GM10266 (cell line): ENCODE data around the gene FBXW8.

Experiments used
- DNase-seq: peaks from one replicate; pipeline ENCODE4 v3.0.0; 2012; ENCODE audit errors: extremely low spot score
- CTCF ChIP-seq: IDR thresholded peaks from 2 replicates; pipeline ENCODE4 v1.5.1; 2012; ENCODE audit warnings: mild to moderate bottlenecking, low read depth; ENCODE audit not compliant: control insufficient read depth, insufficient read depth; ENCODE audit errors: missing control alignments

The FBXW8 gene

DNA sequence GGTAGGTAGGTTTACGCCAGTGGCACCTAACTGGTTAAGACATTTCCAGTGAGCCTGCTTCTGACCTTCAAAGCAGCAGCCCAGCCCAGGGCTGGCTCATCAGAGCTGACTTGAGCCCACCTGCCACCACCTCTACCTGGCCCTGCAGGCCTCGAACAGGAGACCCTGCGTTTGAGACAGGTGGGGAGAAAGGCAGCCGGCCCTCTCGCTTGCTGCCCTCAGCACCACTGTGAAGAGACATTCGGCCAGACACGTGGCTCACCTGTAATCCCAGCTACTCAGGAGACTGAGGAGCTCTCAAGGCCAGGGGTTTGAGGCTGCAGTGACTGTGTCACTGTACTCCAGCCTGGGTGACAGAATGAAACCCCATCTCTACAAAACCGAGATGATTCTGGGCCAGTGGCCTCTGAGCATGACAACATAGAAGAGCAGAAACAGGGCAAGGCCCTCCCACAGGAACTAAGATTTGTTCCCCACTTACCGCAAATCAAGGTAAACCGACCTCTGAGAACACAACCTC lies 114.3 kb downstream of the FBXW8 start:
- DNase-seq, result no peak
- no peak for TF ChIP-seq CTCF

DNA sequence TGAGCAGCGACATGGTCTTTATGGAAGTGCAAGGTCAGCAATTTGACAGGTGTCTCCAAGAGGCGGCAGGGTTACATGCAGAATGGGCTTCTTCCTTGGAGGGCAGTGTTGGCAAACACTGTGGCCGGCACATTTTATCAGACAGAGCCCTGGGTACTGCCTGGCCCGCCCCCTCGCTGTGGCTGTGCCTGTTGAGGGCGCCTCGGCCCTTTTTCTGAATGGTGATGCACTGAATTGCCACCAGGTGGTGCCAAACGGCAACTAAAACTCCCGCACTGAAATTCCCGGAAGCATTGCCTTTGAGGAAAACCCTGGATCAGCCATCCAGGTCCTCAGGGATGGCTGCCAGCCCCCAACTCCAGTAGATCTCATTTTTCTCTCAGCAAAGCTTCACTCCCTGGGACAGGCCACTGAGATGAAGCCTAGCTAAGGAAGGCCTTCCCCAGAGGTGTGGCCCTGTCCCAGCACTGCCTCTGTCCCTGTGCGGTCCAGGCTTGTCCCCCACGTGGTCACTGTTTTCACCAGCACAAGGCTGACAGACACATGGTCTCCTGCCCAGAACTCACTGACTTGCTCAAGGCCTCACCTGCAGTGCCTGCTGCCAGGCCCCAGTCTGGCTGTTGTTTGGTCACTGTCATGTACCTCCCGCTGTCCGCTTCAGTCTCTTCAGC lies 114.9 kb downstream of the FBXW8 start:
- DNase-seq, result peak; percentile 75
- peak; percentile 87 for TF ChIP-seq CTCF

DNA sequence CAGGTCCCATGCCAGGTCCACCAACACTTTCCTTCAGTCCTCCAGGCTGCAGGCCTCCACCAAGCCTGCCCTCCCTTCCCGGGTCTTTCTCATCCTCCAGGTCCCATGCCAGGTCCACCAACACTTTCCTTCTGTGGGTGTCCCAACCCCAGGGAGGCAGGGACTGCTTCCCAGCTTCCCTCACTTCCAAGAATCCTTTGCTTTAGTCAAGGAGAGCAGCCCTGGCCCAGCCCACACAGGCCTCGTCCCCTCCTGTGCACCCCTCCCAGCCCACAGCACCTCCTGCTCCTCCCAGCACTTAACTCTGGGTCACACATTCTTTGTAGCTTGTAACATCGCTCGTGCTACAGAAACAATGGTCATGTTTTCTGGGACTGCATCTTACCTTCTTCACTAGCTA lies 115.6 kb downstream of the FBXW8 start:
- TF ChIP-seq CTCF, result no peak
- DNase-seq, result no peak

GRCh38 chr12:117026921-117027250 lies 116.1 kb downstream of the FBXW8 start:
- DNase-seq, result no peak
- no peak for TF ChIP-seq CTCF

GRCh38 chr12:117027251-117028086 lies 116.7 kb downstream of the FBXW8 start:
- no peak for TF ChIP-seq CTCF
- no peak for DNase-seq

DNA sequence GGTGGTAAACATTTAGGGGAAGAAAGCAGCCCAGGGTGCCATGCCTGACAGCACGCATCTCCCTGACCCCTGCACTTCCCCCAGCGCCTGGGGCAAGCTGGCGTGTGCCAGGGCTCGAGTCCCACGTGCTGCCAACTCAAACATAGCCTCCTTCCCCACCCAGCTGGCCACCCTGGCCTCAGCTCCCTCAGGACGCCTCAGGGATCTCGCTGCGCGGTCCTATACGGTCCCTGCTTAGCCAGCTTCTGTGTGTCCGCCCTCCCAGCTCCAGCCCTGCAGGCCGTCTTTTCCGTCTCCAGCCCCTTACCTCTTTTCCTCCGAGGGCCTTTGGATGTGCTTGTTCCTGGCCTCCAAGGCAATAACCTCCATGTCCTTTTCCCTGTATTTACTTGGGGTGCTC lies 117.5 kb downstream of the FBXW8 start:
- no peak for DNase-seq
- TF ChIP-seq CTCF, result no peak
